GM19238 (cell line): ENCODE measurements around the gene NGRN.
"Not testable (repeated sequence)": the region's sequence is repeated elsewhere in the genome, so short reads cannot be mapped to it uniquely, and the experiment has no call there.

Experiments
- DNase-seq: peaks from one replicate; pipeline ENCODE4 v3.0.0; 2011; ENCODE audit warnings: low spot score; ENCODE audit not compliant: insufficient read length

Gene NGRN

GRCh38 chr15:90234096-90234988, 31.1 kb upstream of the NGRN start, which contains the start of gene GDPGP1:
GDPGP1 (plus strand) TSS chr15:90234209; CDS start chr15:90240909, 6,700 bp downstream.
- peak; percentile 94 for DNase-seq

GRCh38 chr15:90239371-90239770, 26.1 kb upstream of the NGRN start:
- no peak for DNase-seq

- DNase-seq = no peak
Measured at GRCh38 chr15:90240856-90241255, 24.6 kb upstream of the NGRN start.

GRCh38 chr15:90241343-90242192, 23.9 kb upstream of the NGRN start:
- no peak for DNase-seq

GRCh38 chr15:90243943-90244639, 21.4 kb upstream of the NGRN start:
- DNase-seq = no peak

GRCh38 chr15:90248789-90249202, 16.7 kb upstream of the NGRN start:
- no peak for DNase-seq

- DNase-seq = no peak
Measured at GRCh38 chr15:90249203-90249863, 16.1 kb upstream of the NGRN start, which contains the start of gene TTLL13. TTLL13 (plus strand) TSS chr15:90249556; CDS start chr15:90250631, 1,075 bp downstream.

GRCh38 chr15:90257776-90258175, 7.7 kb upstream of the NGRN start:
- no peak for DNase-seq

- peak; percentile 12 for DNase-seq
Measured at GRCh38 chr15:90259524-90259923, 5.9 kb upstream of the NGRN start.

GRCh38 chr15:90260731-90261130, 4.7 kb upstream of the NGRN start:
- not testable (repeated sequence) for DNase-seq

- no peak for DNase-seq
Measured at GRCh38 chr15:90261811-90262210, 3.7 kb upstream of the NGRN start.

- no peak for DNase-seq
Measured at GRCh38 chr15:90262426-90262825, 3.0 kb upstream of the NGRN start.

- no peak for DNase-seq
Measured at GRCh38 chr15:90264671-90265070, 801 bp upstream of the NGRN start.

GRCh38 chr15:90266061-90266431, 574 bp downstream of the NGRN start:
- DNase-seq = no peak

- no peak for DNase-seq
Measured at GRCh38 chr15:90266485-90266884, 1.0 kb downstream of the NGRN start.

- no peak for DNase-seq
Measured at GRCh38 chr15:90268415-90268814, 2.9 kb downstream of the NGRN start.

GRCh38 chr15:90270502-90271150, 5.2 kb downstream of the NGRN start:
- DNase-seq = no peak

GRCh38 chr15:90271459-90272166, 6.1 kb downstream of the NGRN start:
- no peak for DNase-seq

- not testable (repeated sequence) for DNase-seq
Measured at GRCh38 chr15:90278467-90278866, 13.0 kb downstream of the NGRN start.

GRCh38 chr15:90280743-90281142, 15.3 kb downstream of the NGRN start:
- not testable (repeated sequence) for DNase-seq
